Activated CD4-positive, alpha-beta T cell treated with anti-CD3 and anti-CD28 coated beads, Interleukin-10, Interleukin-2, amounts not matched to agents 100 ng/mL and 50 ng/mL, durations not matched to agents 16 hours and 8 hours (primary cell): Measurements from ENCODE around the gene BICRAL.
"Not testable (repeated sequence)": the region's sequence is repeated elsewhere in the genome, so short reads cannot be mapped to it uniquely, and the experiment has no call there.

Source experiments
- DNase-seq: peaks from one replicate; pipeline ENCODE4 v3.0.0-alpha.2; 2020

Gene BICRAL

DNA sequence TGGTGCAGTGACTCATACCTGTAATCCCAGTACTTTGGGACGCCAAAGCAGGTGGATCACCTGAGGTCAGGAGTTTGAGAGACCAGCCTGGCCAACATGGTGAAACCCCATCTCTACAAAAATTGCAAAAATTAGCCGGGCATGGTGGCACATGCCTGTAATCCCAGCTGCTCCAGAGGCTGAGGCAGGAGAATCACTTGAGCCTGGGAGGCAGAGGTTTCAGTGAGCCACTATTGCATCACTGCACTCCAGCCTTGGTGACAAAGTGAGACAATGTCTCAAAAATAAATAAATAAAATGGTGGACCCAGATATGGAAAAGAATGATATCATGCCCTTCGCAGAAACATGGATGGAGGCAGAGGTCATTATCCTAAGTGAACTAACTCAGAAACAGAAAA is 15.8 kb downstream of the BICRAL start:
- not testable (repeated sequence) for DNase-seq

DNA sequence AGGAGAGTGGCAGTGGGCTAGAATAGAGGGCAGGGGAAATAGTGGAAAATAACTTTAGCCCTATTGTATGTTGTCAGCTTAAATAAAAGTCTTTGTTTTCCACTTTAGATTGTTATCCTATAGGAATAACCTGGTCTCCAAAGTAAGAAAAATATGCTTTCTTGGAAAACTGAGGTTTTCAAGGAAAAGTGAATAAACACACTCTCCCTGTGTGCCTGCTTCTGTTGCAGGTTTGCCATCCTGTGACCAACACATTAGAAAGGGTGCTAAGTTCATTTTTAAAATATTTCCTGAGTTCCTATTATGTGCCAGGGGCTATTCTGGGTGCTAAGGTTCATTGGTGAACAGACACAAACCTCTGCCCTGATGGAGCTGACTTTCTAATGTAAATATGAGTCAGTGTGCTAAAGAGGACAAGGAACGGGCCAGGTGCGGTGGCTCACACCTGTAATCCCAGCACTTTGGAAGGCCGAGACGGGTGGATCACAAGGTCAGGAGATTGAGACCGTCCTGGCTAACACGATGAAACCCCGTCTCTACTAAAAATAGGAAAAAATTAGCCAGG is 23.5 kb downstream of the BICRAL start:
- DNase-seq, result no peak

DNA sequence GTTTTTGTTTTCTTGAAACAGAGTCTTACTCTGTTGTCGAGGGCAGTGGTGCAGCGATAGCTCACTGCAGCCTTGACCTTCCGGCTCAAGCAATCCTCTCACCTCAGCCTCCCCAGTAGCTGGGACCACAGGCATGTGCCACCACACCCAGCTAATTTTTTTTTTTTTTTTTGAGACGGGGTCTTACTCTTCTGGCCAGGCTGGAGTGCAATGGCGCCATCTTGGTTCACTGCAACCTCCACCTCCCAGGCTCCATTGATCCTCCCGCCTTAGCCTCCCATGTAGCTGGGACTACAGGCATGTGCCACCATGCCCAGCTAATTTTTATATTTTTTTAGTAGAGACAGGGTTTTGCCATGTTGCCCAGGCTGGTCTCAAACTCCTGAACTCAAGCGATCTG is 24.5 kb downstream of the BICRAL start:
- DNase-seq, result not testable (repeated sequence)

DNA sequence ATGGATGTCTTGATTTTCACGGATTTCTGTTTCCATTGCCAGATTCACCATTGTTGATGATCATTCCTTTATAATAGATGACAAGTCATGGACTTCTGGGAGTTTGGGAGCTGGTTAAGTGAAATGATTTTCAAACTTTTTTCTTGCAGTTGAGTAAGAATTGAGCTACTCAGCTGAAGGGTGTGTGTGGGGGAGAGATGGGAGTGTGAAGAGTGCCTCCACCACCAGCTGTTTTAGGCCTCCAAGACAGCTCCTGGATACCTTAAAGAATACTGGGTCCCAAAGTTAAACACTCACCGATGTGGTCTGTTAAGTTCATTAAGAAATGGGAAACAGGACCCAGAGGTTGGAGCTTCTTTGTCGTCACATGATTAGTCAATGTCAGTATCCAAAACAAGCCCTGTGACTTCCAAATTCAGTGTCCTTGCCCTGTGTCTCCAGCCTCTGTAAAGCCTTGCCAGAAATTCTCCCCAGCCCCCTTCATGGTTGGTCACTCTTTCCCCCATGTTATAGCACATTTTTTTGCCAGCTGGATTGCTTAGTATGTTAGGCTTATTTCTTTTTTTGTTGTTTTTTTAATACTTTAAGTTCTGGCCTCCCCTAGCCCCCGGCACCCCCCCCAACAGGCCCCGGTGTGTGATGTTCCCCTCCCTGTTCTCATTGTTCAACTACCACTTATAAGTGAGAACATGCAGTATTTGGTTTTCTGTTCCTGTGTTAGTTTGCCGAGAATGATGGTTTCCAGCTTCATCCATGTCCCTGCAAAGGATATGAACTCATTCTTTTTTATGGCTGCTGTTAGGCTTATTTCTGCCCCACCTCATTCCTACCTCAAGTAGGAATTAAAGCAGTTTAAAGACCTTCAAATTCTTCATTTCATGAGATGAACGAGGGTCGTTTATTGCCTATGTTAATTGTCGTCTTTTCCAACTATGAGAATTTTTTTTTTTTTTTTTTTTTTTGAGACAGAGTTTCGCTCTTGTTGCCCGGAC is 26.9 kb downstream of the BICRAL start:
- no peak for DNase-seq

DNA sequence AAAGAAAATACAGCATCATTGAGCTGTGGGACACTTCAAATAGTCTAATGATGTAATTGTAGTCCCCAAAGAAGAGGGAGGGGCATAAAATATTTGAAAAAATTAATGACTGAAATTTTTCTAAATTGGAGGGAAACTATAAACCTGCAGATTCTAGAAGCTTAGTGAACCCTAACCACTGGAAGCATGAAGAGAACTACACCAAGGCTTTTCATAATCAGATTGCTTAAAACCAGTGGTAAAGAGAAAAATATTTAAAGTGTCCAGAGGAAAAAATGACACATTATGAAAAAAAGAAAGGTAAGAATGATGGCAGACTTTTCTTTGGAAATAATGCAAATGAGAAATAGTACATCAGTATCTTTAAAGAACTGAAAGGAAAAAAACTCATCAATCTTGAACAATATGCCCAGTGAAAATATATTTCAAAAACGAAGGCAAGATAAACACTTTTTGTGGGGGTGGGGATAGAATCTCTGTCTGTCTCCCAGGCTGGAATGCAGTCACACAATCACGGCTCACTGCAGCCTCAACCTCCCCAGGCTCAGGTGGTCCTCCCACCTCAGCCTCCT is 31.3 kb downstream of the BICRAL start:
- no peak for DNase-seq

DNA sequence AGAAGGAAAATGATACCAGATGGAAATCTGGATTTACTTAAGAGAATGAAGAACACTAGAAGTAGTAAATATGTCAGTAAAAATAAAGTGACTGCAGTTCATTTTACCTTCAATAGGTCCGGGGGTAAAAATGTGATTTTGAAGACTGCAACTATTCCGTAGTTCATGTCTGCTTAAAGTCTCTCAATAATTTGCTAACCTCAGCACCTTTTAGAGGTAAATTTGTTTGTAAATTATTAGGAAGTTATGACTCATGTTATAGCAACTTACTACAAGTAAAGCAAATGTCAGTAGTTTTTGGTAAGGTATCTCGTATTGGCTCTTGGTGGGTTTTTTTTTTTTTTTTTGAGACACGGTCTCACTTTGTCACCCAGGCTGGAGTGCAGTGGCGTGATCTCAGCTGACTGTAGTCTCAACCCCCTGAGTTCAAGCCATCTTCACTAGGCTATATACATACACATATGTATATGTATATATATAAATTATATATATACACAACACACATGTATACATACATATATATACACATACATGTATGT is 32.1 kb downstream of the BICRAL start:
- no peak for DNase-seq

DNA sequence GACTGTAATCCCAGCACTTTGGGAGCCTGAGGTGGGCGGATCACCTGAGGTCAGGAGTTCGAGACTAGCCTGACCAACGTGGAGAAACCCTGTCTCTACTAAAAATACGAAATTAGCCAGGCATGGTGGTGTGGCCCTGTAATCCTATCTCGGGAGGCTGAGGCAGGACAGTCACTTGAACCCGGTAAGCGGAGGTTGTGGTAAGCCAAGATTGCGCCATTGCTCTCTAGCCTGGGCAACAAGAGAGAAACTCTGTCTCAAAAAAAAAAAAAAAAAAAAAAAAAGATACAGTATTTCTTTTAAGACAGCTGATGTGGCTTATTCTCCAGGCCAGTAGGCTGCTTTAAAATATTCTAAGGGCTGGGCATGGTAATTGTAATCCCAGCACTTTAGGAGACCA is 33.9 kb downstream of the BICRAL start:
- DNase-seq, result not testable (repeated sequence)

DNA sequence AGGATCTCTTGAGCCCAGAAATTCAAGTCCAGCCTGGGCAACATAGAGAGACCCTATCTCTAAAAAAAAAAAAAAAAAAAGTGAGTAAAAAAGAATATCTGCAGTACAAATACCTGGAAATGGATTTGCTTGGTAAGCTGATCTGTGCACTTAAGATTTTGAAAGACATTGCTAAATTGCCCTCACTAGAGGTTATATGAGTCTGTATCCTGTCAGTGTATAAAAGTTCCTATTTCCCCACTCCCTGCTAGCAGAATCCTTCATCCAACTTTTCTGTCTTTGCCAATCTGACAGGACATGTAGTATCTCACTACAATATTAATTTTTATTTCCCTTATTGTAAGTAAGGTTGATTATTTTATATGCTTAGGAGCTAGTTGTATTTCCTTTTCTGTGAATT is 36.1 kb downstream of the BICRAL start:
- no peak for DNase-seq

DNA sequence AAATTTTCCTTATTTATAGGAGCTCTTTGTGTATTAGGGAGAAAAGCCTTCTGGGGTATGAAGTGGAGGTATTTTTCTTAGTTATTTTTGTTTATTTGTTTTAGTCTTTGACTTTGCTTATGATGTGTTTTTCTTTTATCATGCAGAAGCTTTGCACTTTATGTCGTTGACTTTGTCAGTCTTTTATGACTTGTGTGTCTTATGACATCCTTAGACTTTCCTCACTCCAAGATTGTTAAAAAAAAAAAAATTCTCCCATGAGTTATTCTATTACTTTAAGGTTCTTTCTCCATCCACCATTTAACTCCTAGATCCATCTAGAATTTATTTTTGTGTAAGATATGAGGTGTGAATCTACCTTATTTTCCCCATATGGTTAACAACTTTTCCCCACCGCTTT is 36.6 kb downstream of the BICRAL start:
- DNase-seq, result no peak

DNA sequence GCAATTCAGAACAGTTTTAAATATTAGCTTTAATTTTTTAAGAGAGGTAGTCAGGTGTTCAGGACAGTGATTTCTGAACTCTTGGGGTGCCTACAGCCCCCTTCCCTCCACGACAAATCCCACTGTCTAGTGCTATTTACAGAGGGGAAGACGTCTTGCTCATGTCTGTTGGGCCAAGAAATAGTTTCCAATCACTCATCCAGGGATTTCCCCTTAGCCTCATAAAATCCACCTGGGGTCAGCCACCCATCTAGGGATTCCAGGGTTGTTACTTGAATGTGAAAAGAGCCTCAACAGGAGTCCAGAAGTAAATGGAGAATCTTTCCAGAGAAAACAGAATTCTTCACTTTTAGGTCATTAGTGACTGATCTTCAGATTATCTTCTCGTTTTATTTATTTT is 37.0 kb downstream of the BICRAL start:
- no peak for DNase-seq

DNA sequence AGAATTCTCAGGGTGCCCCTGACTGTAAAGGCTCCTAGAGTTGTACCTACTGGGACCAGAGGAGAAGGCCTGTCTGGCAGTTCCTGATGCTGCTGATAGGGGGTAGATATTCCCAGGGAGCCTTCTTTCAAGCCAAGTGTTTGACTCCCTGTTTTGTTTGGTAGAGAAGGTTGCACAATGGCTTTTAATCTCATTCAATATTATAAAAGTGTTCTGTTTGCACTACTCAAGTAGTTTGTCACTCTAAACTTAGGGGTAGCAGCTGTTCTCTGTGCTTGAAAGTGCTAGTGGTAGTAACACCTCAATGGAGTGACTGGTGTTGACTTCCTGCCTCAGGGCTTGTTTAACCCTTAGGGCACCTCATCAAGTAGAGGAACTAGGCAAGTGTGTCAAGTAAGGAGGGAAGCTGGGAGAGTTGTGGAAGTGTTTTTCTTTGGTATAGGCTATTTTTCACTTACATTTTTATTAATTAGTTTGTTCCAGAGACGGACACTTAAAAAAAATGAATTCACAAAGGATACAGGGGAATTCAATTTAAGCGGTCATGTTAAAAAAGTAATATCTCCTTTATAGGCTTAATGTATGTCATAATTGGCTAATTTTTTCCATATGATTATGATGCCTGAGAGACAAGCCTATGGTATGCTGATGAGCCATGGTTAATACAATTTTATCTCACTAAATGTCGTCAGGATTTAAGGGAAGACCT is 38.1 kb downstream of the BICRAL start:
- peak; percentile 21 for DNase-seq

DNA sequence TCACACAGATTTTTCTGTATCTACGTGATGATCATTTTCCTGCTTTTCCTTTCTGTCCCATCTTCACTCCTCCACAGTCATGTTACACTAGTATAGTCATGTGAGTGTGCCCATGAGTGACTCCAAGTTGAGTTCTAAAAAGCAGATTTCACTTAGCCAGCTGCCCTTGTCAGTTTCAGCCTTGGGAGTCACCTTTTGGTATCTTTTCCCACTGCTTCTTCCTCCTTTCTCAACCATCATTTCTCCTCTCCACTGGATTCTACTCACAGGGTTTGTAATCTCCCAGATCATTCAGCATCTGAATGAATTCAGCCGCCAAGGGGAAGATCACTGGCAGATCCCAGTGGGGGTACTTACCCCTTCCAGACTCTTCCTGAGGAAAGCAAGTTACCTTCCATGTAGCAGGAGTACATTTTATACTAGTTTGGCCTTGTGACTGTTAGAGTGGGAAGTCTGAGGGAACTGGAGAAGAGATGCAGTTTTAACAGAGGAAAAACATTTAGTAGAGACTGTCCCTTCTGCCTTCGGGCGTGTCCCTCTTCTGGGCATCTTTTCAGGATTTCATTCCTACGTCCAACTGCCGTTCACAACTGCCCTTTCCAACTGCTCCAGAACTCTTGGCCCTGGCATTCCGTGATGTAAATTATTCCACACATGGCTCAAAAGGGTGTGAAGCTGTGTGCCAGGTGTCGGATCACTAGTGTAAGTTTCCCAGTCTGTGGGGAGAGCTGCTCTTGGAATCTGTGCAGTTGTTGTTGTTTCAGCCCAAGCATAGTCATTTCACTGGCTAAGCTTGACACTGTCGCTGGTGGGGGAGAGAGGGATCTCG is 38.9 kb downstream of the BICRAL start:
- no peak for DNase-seq

DNA sequence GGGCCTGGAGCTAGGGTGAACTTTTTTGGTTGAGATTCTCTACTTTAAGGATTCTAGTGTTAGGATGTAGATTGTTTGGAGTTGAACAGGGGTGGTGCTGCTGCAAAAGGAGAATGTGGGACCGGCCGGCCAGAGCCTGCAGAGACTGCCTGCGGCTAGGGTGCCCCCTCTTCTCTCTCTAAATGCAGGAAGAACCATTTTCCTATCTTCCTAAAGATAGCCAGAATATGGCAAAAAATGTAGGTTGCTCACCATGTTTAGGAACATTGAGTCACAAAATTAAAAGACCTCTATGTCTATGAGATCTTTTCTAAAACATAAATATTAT is 39.5 kb downstream of the BICRAL start:
- DNase-seq, result no peak

DNA sequence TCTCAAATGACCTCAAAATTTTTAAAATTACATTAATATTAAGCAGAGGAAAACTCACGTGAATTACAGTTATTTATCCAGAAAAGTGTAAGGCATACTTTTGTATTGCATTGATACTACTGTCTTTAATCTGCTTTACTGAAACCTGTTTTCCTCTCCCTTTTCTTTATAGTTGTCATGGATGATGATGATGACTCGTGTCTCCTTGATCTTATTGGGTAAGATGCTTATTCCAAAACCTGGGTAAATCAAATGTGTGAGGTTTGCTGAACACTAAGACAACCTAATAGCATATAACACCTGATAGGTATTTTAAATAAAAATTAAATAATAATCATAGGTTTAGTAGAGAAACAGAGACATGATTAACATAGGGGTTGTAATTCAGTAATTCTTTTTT is 40.0 kb downstream of the BICRAL start:
- no peak for DNase-seq

DNA sequence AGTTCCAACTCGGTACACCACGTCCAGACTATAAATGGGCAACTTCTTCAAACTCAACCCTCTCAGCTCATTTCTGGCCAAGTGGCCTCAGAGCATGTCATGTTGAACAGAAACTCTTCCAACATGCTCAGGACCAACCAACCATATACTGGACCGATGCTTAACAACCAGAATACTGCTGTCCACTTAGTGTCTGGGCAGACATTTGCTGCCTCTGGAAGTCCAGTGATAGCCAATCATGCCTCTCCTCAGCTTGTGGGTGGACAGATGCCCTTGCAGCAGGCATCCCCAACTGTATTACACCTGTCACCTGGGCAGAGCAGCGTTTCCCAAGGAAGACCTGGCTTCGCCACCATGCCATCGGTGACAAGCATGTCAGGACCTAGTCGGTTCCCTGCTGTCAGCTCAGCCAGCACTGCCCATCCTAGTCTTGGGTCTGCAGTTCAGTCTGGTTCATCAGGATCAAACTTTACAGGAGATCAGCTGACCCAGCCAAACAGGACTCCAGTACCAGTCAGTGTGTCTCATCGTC is 47.8 kb downstream of the BICRAL start:
- DNase-seq, result no peak

DNA sequence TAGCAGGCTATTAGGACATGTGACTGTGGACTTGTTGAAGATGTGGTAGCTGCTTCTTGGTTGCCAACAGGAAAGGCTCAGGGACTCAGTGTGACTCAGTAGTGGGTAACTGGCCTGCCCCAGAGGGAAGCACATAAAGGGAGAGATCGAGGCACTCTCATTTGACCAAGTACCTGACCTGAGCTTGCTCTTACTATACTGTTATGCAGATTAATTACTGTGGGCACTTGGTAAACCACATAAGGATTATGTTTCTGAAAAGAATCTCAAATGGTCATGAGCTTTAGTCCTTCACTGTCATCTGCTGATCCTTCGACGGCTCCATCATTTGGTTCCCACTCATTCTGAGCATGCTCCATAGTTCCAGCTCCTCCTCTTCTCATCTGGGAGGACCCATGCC is 49.4 kb downstream of the BICRAL start:
- DNase-seq, result no peak

DNA sequence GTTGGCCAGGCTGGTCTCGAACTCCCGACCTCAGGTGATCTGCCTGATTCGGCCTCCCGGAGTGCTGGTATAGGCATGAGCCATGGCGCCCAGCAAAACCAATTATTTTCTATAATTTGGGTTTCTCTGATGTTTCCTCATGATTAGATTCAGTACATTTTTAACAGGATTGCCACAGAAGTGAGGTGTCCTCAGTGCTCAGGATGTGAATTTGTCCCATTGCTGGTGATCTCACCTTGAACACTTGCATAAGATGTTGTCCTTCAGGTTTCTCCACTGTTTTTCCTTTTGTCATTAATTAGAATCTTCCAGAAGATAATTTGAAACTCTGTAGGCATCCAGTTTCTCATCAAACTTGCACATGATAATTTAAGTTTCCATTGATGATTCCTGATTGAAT is 52.2 kb downstream of the BICRAL start:
- DNase-seq, result no peak

DNA sequence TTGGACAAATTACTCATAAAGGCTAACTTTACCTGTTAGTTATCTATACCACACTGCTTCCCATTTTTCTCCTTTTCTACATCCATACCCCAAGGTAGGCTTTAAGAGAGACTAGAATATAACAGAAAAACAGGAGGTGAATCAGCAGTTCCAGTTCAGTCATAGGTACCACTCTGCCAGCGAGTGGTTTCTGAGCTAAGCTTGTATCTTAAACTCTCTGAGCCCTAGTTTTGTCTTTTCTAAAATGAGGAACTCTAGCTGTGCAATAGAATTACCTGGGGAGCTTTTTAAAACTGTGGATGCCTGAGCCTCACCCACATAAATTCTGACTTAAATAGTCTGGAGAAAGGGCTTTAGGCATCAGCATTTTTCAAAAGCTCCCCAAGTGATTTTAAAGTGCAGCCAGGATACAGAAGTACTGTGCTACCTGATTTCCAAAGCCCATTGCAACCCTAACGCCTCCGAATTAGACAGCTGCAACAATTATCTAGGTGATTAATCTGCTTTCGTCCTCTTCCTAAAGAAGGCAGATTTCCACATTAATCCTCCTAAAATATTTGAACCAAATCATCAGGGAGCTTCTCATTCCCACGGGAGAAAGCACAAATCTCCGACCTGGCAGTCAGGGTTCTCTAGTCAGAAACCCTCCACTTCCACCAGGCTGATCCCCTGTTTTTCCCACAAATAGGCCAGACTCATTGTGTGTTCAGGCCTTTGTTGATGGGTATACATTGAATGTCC is 60.2 kb downstream of the BICRAL start:
- no peak for DNase-seq

DNA sequence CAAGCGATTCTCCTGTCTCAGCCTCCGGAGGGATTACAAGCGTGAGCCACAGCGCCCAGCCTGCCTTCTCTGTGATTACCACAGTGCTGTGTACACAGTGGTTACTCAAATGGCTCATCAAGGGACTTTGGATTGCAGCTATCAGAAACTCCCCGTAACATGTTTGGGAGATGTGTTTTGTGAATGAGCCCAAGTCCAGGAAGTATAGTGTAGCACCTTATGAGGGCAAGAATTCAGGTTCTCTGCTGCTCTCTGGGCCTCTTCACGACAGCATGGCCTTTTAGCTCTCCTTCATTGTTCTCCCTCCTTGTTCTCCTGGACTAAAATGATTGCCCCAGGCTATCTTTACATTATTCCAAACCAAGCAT is 63.5 kb downstream of the BICRAL start:
- DNase-seq, result no peak

DNA sequence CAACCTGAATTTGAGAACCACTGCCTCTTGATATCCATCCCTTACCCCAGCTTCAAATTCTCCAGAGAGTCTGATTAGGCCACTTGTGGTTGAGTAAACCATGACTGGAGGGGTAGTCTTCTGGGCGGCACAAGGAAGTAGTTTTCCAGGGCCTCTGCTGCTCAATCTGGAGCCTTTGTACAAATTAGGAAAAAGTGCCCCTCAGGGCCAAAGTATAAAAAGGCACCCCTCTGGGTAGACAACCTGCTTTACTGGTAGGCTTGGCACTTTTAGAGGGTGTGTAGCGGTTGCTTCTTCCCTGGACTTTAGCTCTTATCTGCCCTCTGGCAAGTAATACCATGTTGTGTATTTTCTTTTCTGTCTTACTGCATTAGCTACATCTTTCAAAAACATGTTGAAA is 64.7 kb downstream of the BICRAL start:
- DNase-seq, result no peak

DNA sequence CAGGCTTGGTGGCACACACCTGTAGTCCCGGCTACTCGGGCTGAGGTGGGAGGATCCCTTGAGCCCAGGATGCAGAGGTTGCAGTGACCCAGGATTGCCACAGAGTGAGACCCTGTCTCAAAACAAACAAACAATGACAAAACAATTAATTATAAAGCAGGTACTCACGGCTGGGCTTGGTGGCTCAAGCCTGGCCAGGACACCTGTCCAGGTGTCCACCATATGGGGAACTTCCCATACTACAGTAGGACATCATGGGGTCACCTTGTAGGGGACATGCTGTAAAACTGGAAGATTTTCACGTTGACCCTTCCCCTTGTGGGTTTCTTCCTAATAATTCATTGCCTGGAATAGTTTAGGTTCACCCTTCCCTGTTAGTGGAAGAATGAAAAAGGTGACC is 66.8 kb downstream of the BICRAL start:
- DNase-seq, result no peak

DNA sequence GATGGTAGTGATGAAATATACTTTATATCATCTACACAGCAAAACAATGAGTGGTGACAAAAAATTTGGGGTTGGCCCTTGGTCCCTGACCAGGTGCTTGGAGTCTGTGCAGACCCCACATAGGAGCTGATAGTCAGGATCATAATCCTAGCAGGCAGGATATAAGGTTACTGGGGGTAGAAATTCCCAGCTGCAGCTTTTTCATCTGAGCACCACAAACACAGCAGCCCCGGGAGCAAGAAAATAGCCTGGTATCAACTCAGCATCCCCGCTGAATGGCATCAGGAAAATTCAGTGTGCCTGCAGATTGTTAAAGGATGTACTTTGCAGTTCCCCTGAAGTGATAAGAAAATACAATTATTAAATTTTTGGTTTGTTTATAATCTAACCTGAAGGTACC is 69.7 kb downstream of the BICRAL start:
- DNase-seq, result no peak
